ENCODE measurements around the gene E2F1.

E2F1 gene

GRCh38 chr20:33656783-33657703, 29.1 kb downstream of the E2F1 start:
- Histone ChIP-seq H3K36me3 (ENCODE audit: control insufficient read depth, low read length) (no peaks in the 10 kb centered on the region; the same call in 1 of the 2 replicates), H3K4me2 (ENCODE audit: low read length) (no peak overlapping the region), H3K27ac (ENCODE audit: low read depth, low read length) (no peak overlapping the region), H3K4me3 (ENCODE audit: low read length) (no peak overlapping the region), H3F3A (ENCODE audit: control insufficient read depth, insufficient read depth) (no peaks in the 10 kb centered on the region; the same call in 1 of the 2 replicates), H3K79me2 (ENCODE audit: control insufficient read depth, low read length) (no peaks in the 10 kb centered on the region), H3K9me3 (ENCODE audit: control insufficient read depth, insufficient read depth, low read length) (no peaks in the 10 kb centered on the region), H4K20me1 (ENCODE audit: control insufficient read depth, insufficient read depth, low read depth, low read length) (no peaks in the 10 kb centered on the region), H3K4me1 (ENCODE audit: control insufficient read depth, low read length) (no peaks in the 10 kb centered on the region), H3K9me2 (replicated peaks; ENCODE audit: control insufficient read depth, low read length) (no peaks in the 10 kb centered on the region), H3K27me3 (ENCODE audit: control insufficient read depth, low read length) (peaks cover 3% of the 10 kb centered on the region; the same call in 1 of the 2 replicates)
- no peak for TF ChIP-seq EZH2phosphoT487 (IDR thresholded peaks at IDR 0.05; ENCODE audit: borderline replicate concordance, low read length)
- no peak for TF ChIP-seq CTCF (IDR thresholded peaks at IDR 0.05; ENCODE audit: low read depth, low read length, poor library complexity, severe bottlenecking)

- Histone ChIP-seq H3K9me2 (replicated peaks; ENCODE audit: control insufficient read depth, low read length) (no peaks in the 10 kb centered on the region), H3K4me1 (ENCODE audit: control insufficient read depth, low read length) (no peaks in the 10 kb centered on the region), H3F3A (ENCODE audit: control insufficient read depth, insufficient read depth) (no peaks in the 10 kb centered on the region; the same call in 1 of the 2 replicates), H3K4me3 (ENCODE audit: low read length) (no peak overlapping the region), H3K79me2 (ENCODE audit: control insufficient read depth, low read length) (no peaks in the 10 kb centered on the region), H3K9me3 (ENCODE audit: control insufficient read depth, insufficient read depth, low read length) (no peaks in the 10 kb centered on the region), H3K36me3 (ENCODE audit: control insufficient read depth, low read length) (no peaks in the 10 kb centered on the region; the same call in 1 of the 2 replicates), H3K4me2 (ENCODE audit: low read length) (no peak overlapping the region), H3K27ac (ENCODE audit: low read depth, low read length) (no peak overlapping the region), H4K20me1 (ENCODE audit: control insufficient read depth, insufficient read depth, low read depth, low read length) (no peaks in the 10 kb centered on the region), H3K27me3 (ENCODE audit: control insufficient read depth, low read length) (peaks cover 3% of the 10 kb centered on the region; the same call in 1 of the 2 replicates)
- no peak for TF ChIP-seq EZH2phosphoT487 (IDR thresholded peaks at IDR 0.05; ENCODE audit: borderline replicate concordance, low read length)
- TF ChIP-seq CTCF (IDR thresholded peaks at IDR 0.05; ENCODE audit: low read depth, low read length, poor library complexity, severe bottlenecking) = no peak
Observed at GRCh38 chr20:33656010-33656782, 30.0 kb downstream of the E2F1 start.

GRCh38 chr20:33655164-33655563, 31.0 kb downstream of the E2F1 start:
- TF ChIP-seq CTCF (IDR thresholded peaks at IDR 0.05; ENCODE audit: low read depth, low read length, poor library complexity, severe bottlenecking) (no peak), EZH2phosphoT487 (IDR thresholded peaks at IDR 0.05; ENCODE audit: borderline replicate concordance, low read length) (no peak)
- Histone ChIP-seq H3K9me3 (ENCODE audit: control insufficient read depth, insufficient read depth, low read length) (no peaks in the 10 kb centered on the region), H3F3A (ENCODE audit: control insufficient read depth, insufficient read depth) (no peaks in the 10 kb centered on the region; the same call in 1 of the 2 replicates), H4K20me1 (ENCODE audit: control insufficient read depth, insufficient read depth, low read depth, low read length) (no peaks in the 10 kb centered on the region), H3K27ac (ENCODE audit: low read depth, low read length) (no peak overlapping the region), H3K36me3 (ENCODE audit: control insufficient read depth, low read length) (no peaks in the 10 kb centered on the region; the same call in 1 of the 2 replicates), H3K4me2 (ENCODE audit: low read length) (no peak overlapping the region), H3K27me3 (ENCODE audit: control insufficient read depth, low read length) (peaks cover 3% of the 10 kb centered on the region; the same call in 1 of the 2 replicates), H3K4me1 (ENCODE audit: control insufficient read depth, low read length) (no peaks in the 10 kb centered on the region), H3K4me3 (ENCODE audit: low read length) (no peak overlapping the region), H3K9me2 (replicated peaks; ENCODE audit: control insufficient read depth, low read length) (no peaks in the 10 kb centered on the region), H3K79me2 (ENCODE audit: control insufficient read depth, low read length) (no peaks in the 10 kb centered on the region)

Data from DOHH2 (cell line).